GM06990 (cell line): ENCODE results near the gene GNAI3.
"Not testable (repeated sequence)": the region's sequence is repeated elsewhere in the genome, so short reads cannot be mapped to it uniquely, and the experiment has no call there.

Experiments
- DNase-seq: peaks from one replicate; pipeline ENCODE4 v3.0.0-alpha.2; 2011; ENCODE audit not compliant: insufficient read length; ENCODE audit errors: extremely low read depth
- H3K27me3 ChIP-seq: replicated peaks from 2 replicates; pipeline ENCODE4 v1.6.0; 2011; ENCODE audit warnings: low read length; ENCODE audit not compliant: control insufficient read depth, insufficient read depth
- H3K36me3 ChIP-seq: 2 replicates; pipeline ENCODE4 v1.5.1; 2011; ENCODE audit warnings: low read length; ENCODE audit not compliant: control insufficient read depth, insufficient read depth
- H3K4me3 ChIP-seq: replicated peaks from 2 replicates; pipeline ENCODE4 v1.5.1; 2011; ENCODE audit warnings: low read depth, mild to moderate bottlenecking, control low read depth, low read length
- CTCF ChIP-seq: IDR thresholded peaks from 2 replicates; pipeline ENCODE4 v1.5.1; 2011; ENCODE audit warnings: low read length, control low read depth, mild to moderate bottlenecking, inconsistent platforms; ENCODE audit not compliant: insufficient read depth, poor library complexity, severe bottlenecking

Gene GNAI3

DNA sequence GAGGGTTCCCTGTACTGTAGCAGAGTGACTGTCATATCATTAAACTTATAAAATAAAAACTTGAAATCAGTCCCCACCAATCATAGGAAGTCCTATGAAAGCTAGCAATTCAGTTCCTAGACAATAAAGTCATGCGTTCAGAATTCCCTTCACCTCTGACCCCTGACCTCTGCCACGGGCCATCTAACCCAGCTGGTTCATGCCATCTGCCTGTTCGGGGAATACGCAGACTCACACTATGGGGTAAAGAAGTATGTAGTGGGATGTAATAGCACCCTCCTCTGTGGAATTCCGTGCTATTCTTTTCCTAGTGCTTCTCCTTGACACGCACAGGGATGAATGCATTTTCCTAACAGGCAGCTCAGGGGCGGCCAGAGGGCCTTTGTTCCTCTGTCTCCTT, 109.6 kb downstream of the GNAI3 start:
- Histone ChIP-seq H3K36me3 (no peaks in the 10 kb centered on the region; the same call in none of the 2 replicates), H3K27me3 (no peaks in the 10 kb centered on the region), H3K4me3 (no peak overlapping the region)
- no peak for TF ChIP-seq CTCF
- DNase-seq = no peak

GRCh38 chr1:109658533-109659042, 110.2 kb downstream of the GNAI3 start:
- no peak for TF ChIP-seq CTCF
- Histone ChIP-seq H3K36me3 (no peaks in the 10 kb centered on the region; the same call in none of the 2 replicates), H3K4me3 (no peak overlapping the region), H3K27me3 (no peaks in the 10 kb centered on the region)
- DNase-seq = no peak

- no peak for DNase-seq
- no peak for TF ChIP-seq CTCF
- no peaks in the 10 kb centered on the region for H3K27me3 ChIP-seq
- no peaks in the 10 kb centered on the region; the same call in none of the 2 replicates for H3K36me3 ChIP-seq
- H3K4me3 ChIP-seq = no peak overlapping the region
Observed at GRCh38 chr1:109659145-109659544, 110.7 kb downstream of the GNAI3 start.

- no peak for TF ChIP-seq CTCF
- no peak for DNase-seq
- Histone ChIP-seq H3K36me3 (no peaks in the 10 kb centered on the region; the same call in none of the 2 replicates), H3K27me3 (no peaks in the 10 kb centered on the region), H3K4me3 (no peak overlapping the region)
Observed at GRCh38 chr1:109659997-109660690, 111.7 kb downstream of the GNAI3 start.

- not testable (repeated sequence) for DNase-seq, H3K4me3 ChIP-seq, H3K27me3 ChIP-seq, H3K36me3 ChIP-seq
Observed at GRCh38 chr1:109660691-109661026, 112.2 kb downstream of the GNAI3 start.

DNA sequence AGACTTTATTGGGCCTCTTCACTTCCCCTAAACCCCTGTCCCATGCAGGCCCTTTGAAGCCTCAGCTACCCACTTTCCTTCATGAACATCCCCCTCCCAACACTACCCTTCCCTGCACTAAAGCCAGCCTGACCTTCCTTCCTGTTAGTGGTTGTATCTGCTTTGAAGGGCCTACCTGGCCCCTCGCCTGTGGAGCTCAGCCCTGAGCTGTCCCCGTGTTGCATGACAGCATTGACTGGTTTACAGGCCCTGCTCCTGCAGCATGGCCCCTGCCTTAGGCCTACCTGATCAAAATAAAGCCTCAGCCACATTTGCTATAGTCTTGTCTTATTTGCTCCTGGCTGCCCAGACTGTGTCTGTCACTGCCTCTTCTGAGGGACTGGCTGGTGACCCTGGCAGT, 113.0 kb downstream of the GNAI3 start:
- no peak for DNase-seq
- H3K27me3 ChIP-seq = no peaks in the 10 kb centered on the region
- no peak overlapping the region for H3K4me3 ChIP-seq
- H3K36me3 ChIP-seq = no peaks in the 10 kb centered on the region; the same call in none of the 2 replicates
- TF ChIP-seq CTCF = no peak
